ENCODE results near the gene UAP1.

UAP1 gene

DNA sequence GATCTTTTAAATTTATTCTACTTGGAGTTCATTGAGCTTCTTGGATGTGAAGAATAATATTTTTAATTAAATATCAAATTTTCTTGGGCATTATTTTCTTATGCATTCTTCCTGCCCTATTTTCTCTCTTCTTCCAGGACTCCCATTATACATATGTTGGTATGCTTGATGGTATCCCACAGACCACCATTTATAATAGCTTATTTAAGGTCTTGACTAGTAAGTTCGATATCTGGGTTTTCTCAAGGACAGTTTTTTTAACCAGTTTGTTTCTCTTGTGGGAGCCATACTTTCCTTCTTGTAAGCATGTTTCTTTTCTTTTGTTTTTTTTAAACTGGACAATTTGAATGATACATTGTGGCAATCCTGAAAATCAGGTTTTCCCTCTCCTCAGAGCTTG, 55.3 kb downstream of the UAP1 start:
- no peak overlapping the region for H3K4me3 ChIP-seq (ENCODE audit: low read length)
- DNase-seq (ENCODE audit: low read depth), result no peak
- no peak for TF ChIP-seq CTCF (conservative IDR thresholded peaks at IDR 0.05; ENCODE audit: low read depth, low read length)

DNA sequence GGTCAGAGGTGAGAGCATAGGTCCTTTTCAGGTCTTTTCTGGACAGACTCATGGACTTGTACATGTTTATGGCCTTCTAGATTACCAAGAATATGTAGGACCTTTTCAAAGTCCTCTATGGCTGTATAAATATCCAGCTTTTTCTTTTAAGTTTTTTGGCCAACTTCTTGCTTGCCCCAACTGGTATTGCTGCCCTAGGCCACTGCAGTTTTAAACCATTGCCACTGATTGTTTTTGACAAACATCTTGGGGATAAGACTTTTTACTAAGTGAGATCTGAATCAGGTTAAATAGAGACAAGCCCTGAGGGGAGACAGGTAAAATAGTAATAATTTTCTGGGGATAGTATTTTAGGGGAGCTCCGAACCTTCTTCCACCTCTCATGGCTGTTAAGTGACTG, 56.0 kb downstream of the UAP1 start:
- TF ChIP-seq CTCF (conservative IDR thresholded peaks at IDR 0.05; ENCODE audit: low read depth, low read length), result no peak
- H3K4me3 ChIP-seq (ENCODE audit: low read length), result no peak overlapping the region
- DNase-seq (ENCODE audit: low read depth), result no peak

DNA sequence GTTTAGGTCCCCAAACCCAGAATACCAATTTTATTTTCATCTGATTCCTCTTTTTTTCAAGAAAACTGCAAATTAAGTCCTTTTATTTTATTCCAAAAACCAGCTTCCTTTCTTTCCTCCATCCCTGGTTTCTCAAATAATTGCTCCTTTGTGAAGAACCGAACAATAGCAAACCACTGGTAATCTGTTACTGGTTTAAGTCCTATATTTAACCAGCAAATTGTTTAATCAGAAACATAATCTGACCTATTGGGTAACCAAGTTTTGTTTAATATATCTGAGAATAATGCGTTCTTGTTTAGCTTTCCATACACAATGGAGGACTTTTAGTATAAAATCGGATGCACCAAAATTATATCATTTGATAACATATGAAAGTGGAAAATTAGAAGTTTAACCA, 57.6 kb downstream of the UAP1 start:
- no peak for DNase-seq (ENCODE audit: low read depth)
- TF ChIP-seq CTCF (conservative IDR thresholded peaks at IDR 0.05; ENCODE audit: low read depth, low read length), result no peak
- H3K4me3 ChIP-seq (ENCODE audit: low read length), result no peak overlapping the region

- no peak overlapping the region for H3K4me3 ChIP-seq (ENCODE audit: low read length)
- no peak for DNase-seq (ENCODE audit: low read depth)
- no peak for TF ChIP-seq CTCF (conservative IDR thresholded peaks at IDR 0.05; ENCODE audit: low read depth, low read length)
These were observed 59.7 kb downstream of the UAP1 start for GRCh38 chr1:162621256-162621655.

DNA sequence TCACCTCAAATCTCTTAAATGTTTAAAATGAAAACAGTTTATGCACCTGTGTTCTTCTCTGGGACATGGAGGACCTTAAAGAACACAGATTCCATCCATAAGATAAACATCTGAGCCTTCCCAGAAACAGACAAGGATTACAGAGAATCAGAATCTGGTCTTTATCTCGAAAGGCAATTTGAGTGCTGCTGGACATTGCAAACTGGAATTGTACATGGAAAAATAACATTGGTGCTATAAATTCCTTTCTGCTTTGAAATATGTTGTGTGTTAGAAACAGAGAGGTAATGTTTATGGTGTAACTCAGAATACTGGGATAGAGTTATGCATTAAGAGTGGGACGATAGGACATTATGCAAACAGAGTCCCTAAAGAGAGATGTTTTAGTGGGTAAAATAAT, 64.2 kb downstream of the UAP1 start:
- TF ChIP-seq CTCF (conservative IDR thresholded peaks at IDR 0.05; ENCODE audit: low read depth, low read length), result no peak
- no peak for DNase-seq (ENCODE audit: low read depth)
- no peak overlapping the region for H3K4me3 ChIP-seq (ENCODE audit: low read length)

- no peak for DNase-seq (ENCODE audit: low read depth)
- H3K4me3 ChIP-seq (ENCODE audit: low read length), result no peak overlapping the region
- no peak for TF ChIP-seq CTCF (conservative IDR thresholded peaks at IDR 0.05; ENCODE audit: low read depth, low read length)
These were observed 64.6 kb downstream of the UAP1 start for GRCh38 chr1:162626094-162626493.

DNA sequence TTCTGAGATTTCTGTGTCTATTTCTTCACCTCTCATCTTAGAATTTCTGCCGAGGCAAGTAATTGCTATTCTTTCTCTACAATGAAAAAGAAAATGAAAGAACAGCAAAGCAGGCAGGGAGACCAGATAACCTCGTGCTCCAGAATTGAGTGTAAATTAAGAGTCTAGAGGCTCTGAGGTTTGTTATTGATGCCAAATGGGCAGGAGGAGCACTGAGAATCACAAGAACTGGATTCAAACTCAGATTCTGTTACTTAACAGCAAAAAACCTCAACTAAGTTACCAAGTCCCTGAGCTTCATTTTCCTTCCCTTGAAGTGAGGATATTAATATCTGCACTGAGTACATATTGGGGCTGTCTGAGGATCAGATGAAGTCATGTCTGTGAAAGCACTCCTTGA, 65.2 kb downstream of the UAP1 start:
- no peak for DNase-seq (ENCODE audit: low read depth)
- H3K4me3 ChIP-seq (ENCODE audit: low read length), result no peak overlapping the region
- no peak for TF ChIP-seq CTCF (conservative IDR thresholded peaks at IDR 0.05; ENCODE audit: low read depth, low read length)
